GM21619 (cell line): ENCODE results near the gene KCNJ12.
"Not testable (repeated sequence)": the region's sequence is repeated elsewhere in the genome, so short reads cannot be mapped to it uniquely, and the experiment has no call there.

Experiments
- ATAC-seq: cut with Tn5 transposase; IDR thresholded peaks from one replicate; pipeline ENCODE4 v1.9.1; 2021; ENCODE audit not compliant: unreplicated experiment

Gene KCNJ12

GRCh38 chr17:21349358-21350050 is 26.7 kb upstream of the KCNJ12 start:
- not testable (repeated sequence) for ATAC-seq

- ATAC-seq = not testable (repeated sequence)
These were observed 25.7 kb upstream of the KCNJ12 start for GRCh38 chr17:21350495-21350894.

- no peak for ATAC-seq
These were observed 24.6 kb upstream of the KCNJ12 start for GRCh38 chr17:21351366-21352065.

GRCh38 chr17:21352221-21352980 is 23.8 kb upstream of the KCNJ12 start:
- ATAC-seq = no peak

- ATAC-seq = no peak
These were observed 23.2 kb upstream of the KCNJ12 start for GRCh38 chr17:21352981-21353265.

GRCh38 chr17:21353326-21354010 is 22.7 kb upstream of the KCNJ12 start:
- ATAC-seq = no peak

- no peak for ATAC-seq
These were observed 21.3 kb upstream of the KCNJ12 start for GRCh38 chr17:21354796-21355385.

- no peak for ATAC-seq
These were observed 20.6 kb upstream of the KCNJ12 start for GRCh38 chr17:21355586-21355985.

GRCh38 chr17:21356537-21357127 is 19.5 kb upstream of the KCNJ12 start:
- ATAC-seq = no peak

GRCh38 chr17:21357281-21357680 is 18.9 kb upstream of the KCNJ12 start:
- no peak for ATAC-seq

GRCh38 chr17:21357696-21358656 is 18.2 kb upstream of the KCNJ12 start:
- no peak for ATAC-seq

GRCh38 chr17:21358682-21359482 is 17.3 kb upstream of the KCNJ12 start:
- ATAC-seq = no peak

GRCh38 chr17:21359483-21359840 is 16.7 kb upstream of the KCNJ12 start:
- ATAC-seq = no peak

GRCh38 chr17:21360048-21360447 is 16.1 kb upstream of the KCNJ12 start:
- no peak for ATAC-seq

GRCh38 chr17:21361020-21361809 is 14.9 kb upstream of the KCNJ12 start:
- no peak for ATAC-seq

GRCh38 chr17:21362331-21362931 is 13.7 kb upstream of the KCNJ12 start:
- ATAC-seq = no peak

- no peak for ATAC-seq
These were observed 12.1 kb upstream of the KCNJ12 start for GRCh38 chr17:21363776-21364642.
